Esophagus (tissue), 2 donors: ENCODE measurements around the gene CBL. TPM values are rescaled to one million over a fixed set of nuclear protein-coding genes. Genes with fewer than 3 reads are reported as not detected.

Source experiments
- polyA plus RNA-seq, 2 donors: library from polyadenylated mRNA; stranded (reverse); fragments of 200-250 nt; gene quantifications; one replicate each; pipeline ENCODE4 v1.2.3, GENCODE V29; 2013
- donor health status: healthy with polysubstance abuse.
- donor health status: Bipolar disorder and iron deficiency.

The CBL gene
- polyA plus RNA-seq, 2 donors: 3.0 to 6.2 TPM

Other genes starting within 250 kb of the CBL start
- not detected for gene FOXR1, start 234.6 kb upstream of the CBL start, polyA plus RNA-seq
- gene CENATAC, start 208.2 kb upstream of the CBL start, polyA plus RNA-seq: 10 to 100 TPM; 18.2 to 52.1 TPM
- 1,000 to 10,000 TPM; 1,420 to 2,000 TPM for gene RPS25, start 188.0 kb upstream of the CBL start, polyA plus RNA-seq
- gene TRAPPC4, start 187.6 kb upstream of the CBL start, polyA plus RNA-seq: 10 to 100 TPM; 11.7 to 32.5 TPM
- 1 to 10 TPM; 7.3 to 9.3 TPM for gene SLC37A4, start 175.5 kb upstream of the CBL start, polyA plus RNA-seq
- gene HYOU1, start 149.1 kb upstream of the CBL start, polyA plus RNA-seq: 10 to 100 TPM; 32.9 to 39.1 TPM
- 10 to 100 TPM; 22.4 to 29.0 TPM for gene VPS11, start 138.5 kb upstream of the CBL start, polyA plus RNA-seq
- 10 to 100 TPM; 18.0 to 24.2 TPM for gene HMBS, start 121.5 kb upstream of the CBL start, polyA plus RNA-seq
- 10 to 100 TPM; 16.5 to 21.5 TPM for gene DPAGT1, start 104.5 kb upstream of the CBL start, polyA plus RNA-seq
- gene C2CD2L, start 99.0 kb upstream of the CBL start, polyA plus RNA-seq: 10 to 100 TPM in 1 of 2 donors, 1 to 10 TPM in 1; 8.4 to 13.1 TPM
- 10 to 100 TPM in 1 of 2 donors, 1 to 10 TPM in 1; 9.1 to 16.0 TPM for gene HINFP, start 84.8 kb upstream of the CBL start, polyA plus RNA-seq
- gene ABCG4, start 57.3 kb upstream of the CBL start, polyA plus RNA-seq: under 1 TPM; 0.21 to 0.81 TPM
- gene NLRX1, start 37.6 kb upstream of the CBL start, polyA plus RNA-seq: 10 to 100 TPM; 24.9 to 38.8 TPM
- gene NHERF4, start 20.9 kb upstream of the CBL start, polyA plus RNA-seq: under 1 TPM; 0.05 to 0.41 TPM
- gene MCAM, start 110.8 kb downstream of the CBL start, polyA plus RNA-seq: 10 to 100 TPM; 10.3 to 34.4 TPM
- 10 to 100 TPM in 1 of 2 donors, 1 to 10 TPM in 1; 7.4 to 16.2 TPM for gene RNF26, start 128.2 kb downstream of the CBL start, polyA plus RNA-seq
- gene C1QTNF5, start 134.5 kb downstream of the CBL start, polyA plus RNA-seq: 1 to 10 TPM; 4.8 to 6.7 TPM
- gene MFRP, start 140.4 kb downstream of the CBL start, polyA plus RNA-seq: not detected
- gene USP2, start 175.4 kb downstream of the CBL start, polyA plus RNA-seq: 1 to 10 TPM; 2.1 to 4.9 TPM
- 1 to 10 TPM in 1 of 2 donors, under 1 TPM in 1; 0.92 to 1.2 TPM for gene THY1, start 216.8 kb downstream of the CBL start, polyA plus RNA-seq